ENCODE results near the gene WRNIP1.

Gene WRNIP1

DNA sequence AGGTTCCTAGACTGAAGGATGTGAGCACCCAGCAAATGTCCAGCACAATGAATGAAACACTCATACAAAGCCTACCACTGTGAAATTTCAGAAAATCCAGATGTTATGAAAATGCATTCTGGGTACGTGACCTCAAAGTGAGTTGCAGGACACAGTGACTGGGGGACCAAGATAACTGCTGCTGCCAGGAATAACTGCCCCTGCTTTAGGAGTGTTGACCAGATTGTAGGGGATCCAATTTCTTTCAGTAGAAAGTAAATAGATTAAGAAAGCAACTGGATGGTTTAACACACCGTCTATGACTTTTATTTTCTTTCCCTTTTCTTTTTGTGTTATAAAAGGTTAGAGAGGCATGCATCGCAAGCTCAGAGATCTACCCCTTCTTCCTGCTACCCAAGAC lies 44.0 kb upstream of the WRNIP1 start:
- no peak overlapping the region for H3K4me3 ChIP-seq (ENCODE audit: low read depth in 1 of 2, low read length in 1 of 2)
- no peaks in the 10 kb centered on the region for H3K36me3 ChIP-seq
- peaks cover 0 to 6% of the 10 kb centered on the region in 2 experiments for H3K4me1 ChIP-seq (ENCODE audit: control insufficient read depth in 1 of 2, insufficient read depth in 1 of 2, low read depth in 1 of 2, low read length in 1 of 2)
- H3K27ac ChIP-seq, result no peak overlapping the region
- TF ChIP-seq, protein P1, sequence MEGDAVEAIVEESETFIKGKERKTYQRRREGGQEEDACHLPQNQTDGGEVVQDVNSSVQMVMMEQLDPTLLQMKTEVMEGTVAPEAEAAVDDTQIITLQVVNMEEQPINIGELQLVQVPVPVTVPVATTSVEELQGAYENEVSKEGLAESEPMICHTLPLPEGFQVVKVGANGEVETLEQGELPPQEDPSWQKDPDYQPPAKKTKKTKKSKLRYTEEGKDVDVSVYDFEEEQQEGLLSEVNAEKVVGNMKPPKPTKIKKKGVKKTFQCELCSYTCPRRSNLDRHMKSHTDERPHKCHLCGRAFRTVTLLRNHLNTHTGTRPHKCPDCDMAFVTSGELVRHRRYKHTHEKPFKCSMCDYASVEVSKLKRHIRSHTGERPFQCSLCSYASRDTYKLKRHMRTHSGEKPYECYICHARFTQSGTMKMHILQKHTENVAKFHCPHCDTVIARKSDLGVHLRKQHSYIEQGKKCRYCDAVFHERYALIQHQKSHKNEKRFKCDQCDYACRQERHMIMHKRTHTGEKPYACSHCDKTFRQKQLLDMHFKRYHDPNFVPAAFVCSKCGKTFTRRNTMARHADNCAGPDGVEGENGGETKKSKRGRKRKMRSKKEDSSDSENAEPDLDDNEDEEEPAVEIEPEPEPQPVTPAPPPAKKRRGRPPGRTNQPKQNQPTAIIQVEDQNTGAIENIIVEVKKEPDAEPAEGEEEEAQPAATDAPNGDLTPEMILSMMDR (IDR thresholded peaks at IDR 0.05), result no peak
- no peaks in the 10 kb centered on the region for H3K27me3 ChIP-seq
- H3K9me3 ChIP-seq, result no peaks in the 10 kb centered on the region

DNA sequence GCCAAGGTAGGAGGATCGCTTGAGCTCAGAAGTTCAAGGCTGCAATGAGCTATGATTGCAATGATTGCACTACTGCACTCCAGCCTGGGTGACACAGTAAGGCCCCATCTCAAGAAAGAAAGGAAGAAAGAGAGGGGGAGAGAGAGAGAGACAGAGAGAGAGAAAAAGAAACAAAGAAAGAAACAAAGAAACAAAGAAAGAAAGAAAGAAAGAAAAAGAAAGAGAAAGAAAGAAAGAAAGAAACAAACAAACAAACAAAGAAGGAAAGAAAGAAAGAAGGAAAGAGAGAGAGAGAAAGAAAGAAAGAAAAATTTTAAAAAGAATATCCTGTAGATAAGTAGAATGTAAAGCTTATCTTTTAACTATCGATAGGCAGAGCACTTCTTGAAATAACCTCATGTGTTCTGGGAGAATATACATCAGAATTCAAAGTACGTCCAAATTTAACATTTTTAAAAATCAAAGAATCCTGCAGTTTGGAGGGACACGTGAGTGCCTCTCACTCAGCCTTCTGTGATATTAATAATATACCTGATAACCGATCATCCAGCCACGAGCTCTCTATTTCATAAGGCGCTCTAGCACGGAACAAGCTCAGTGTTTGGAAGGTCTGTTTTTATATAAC lies 39.7 kb upstream of the WRNIP1 start:
- Histone ChIP-seq H3K36me3 (no peaks in the 10 kb centered on the region), H3K4me1 (ENCODE audit: control insufficient read depth in 1 of 2, insufficient read depth in 1 of 2, low read depth in 1 of 2, low read length in 1 of 2) (no peaks in the 10 kb centered on the region), H3K27me3 (no peaks in the 10 kb centered on the region), H3K9me3 (no peaks in the 10 kb centered on the region), H3K27ac (no peak overlapping the region), H3K4me3 (ENCODE audit: low read depth in 1 of 2, low read length in 1 of 2) (no peak overlapping the region)
- TF ChIP-seq, protein P1 (IDR thresholded peaks at IDR 0.05), result no peak

DNA sequence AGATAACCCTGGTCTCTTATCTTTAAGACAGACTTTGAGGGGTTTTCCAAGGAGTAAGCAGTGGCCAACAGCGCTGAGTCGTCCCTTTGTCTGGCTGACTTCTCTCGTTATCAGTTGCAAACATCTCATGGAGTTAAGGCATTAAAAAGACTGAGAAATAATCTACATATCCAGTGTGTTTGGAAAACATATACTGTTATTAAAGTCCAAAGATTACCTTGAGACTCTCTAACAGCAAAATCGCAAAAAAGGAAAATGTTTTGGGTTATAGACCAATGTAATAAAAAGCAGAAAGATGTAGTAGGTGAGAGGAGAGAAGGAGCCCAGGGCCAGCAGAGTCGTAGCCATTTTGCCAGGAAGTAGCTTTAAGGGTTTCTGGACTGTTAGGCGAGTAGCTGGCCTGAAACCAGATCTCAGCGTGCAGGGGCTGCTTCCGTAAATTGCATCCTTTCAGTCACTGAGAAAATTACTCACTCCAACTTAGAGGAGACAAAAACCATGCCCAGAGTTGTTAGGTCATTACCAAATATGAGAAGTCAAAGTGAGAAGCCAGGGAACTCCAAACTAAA lies 39.1 kb upstream of the WRNIP1 start:
- no peaks in the 10 kb centered on the region for H3K9me3 ChIP-seq
- H3K4me3 ChIP-seq (ENCODE audit: low read depth in 1 of 2, low read length in 1 of 2), result no peak overlapping the region
- H3K27me3 ChIP-seq, result no peaks in the 10 kb centered on the region
- no peak overlapping the region for H3K27ac ChIP-seq
- H3K36me3 ChIP-seq, result no peaks in the 10 kb centered on the region
- TF ChIP-seq, protein P1 (IDR thresholded peaks at IDR 0.05), result no peak
- no peaks in the 10 kb centered on the region for H3K4me1 ChIP-seq (ENCODE audit: control insufficient read depth in 1 of 2, insufficient read depth in 1 of 2, low read depth in 1 of 2, low read length in 1 of 2)

DNA sequence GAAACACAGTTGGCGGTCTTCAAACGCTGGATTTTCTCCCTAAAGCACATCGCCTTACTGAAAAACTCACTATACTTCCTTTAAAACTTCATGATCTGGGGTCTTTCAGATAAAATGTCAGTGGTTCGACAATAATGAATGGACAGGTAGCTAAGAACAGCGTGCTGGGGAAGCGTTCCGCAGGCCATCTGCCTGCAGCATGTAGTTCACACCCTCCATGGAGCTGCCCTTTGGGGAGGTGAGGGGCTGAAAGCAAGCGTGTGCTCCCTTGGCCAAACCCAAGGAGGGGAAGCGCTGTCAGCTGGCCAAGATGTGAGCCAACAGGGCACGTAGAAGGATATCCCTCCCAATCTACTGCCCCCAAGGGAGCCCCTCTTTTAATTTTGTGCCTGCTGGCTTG lies 35.3 kb upstream of the WRNIP1 start:
- Histone ChIP-seq H3K4me1 (ENCODE audit: control insufficient read depth in 1 of 2, insufficient read depth in 1 of 2, low read depth in 1 of 2, low read length in 1 of 2) (peaks cover 9 to 10% of the 10 kb centered on the region in 2 experiments), H3K9me3 (no peaks in the 10 kb centered on the region), H3K36me3 (no peaks in the 10 kb centered on the region), H3K27me3 (no peaks in the 10 kb centered on the region), H3K27ac (no peak overlapping the region), H3K4me3 (ENCODE audit: low read depth in 1 of 2, low read length in 1 of 2) (no peak overlapping the region)
- TF ChIP-seq, protein P1 (IDR thresholded peaks at IDR 0.05), result no peak

DNA sequence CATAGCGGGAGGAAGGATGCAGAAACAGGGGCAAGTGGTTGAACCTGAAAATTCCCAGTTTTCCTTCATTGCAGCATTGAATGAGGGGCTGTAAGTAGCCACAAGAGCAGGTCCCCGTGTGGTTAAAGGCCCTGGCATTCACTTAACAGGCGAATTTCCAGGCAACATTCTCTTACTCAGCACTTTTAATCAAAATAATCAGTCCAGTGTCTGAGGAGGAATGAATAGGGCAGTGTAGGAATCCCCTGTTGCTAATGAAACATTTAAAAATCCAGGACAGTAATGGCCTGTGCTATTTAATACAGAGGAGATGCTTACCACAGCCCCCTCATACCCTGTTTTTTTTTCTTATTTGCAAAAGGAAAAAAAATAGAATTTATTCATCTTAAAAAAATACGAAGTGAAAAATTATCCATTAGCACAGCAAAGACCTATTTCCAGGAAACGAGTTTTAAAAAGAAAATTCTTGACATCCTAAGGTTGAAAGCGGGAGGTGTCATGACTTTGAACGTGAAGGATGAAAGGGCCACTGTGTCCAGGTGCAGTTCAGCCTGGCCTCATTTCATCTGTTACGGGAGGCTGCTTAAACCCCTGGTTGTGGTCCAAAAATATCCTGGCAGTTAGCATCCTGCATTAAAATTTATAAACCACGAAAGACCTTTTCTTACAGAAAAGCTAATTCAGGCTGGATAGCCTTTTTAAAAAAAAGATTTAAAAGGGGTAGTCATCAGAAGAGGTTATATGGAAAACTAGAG lies 34.7 kb upstream of the WRNIP1 start:
- Histone ChIP-seq H3K9me3 (no peaks in the 10 kb centered on the region), H3K27ac (no peak overlapping the region), H3K27me3 (no peaks in the 10 kb centered on the region), H3K4me1 (ENCODE audit: control insufficient read depth in 1 of 2, insufficient read depth in 1 of 2, low read depth in 1 of 2, low read length in 1 of 2) (peaks cover 9 to 10% of the 10 kb centered on the region in 2 experiments), H3K36me3 (no peaks in the 10 kb centered on the region), H3K4me3 (ENCODE audit: low read depth in 1 of 2, low read length in 1 of 2) (no peak overlapping the region)
- TF ChIP-seq, protein P1 (IDR thresholded peaks at IDR 0.05), result no peak
